Lower lobe of right lung (tissue), 2 donors: Measurements from ENCODE around the gene AIP. TPM values are rescaled to one million over a fixed set of nuclear protein-coding genes. Genes with fewer than 3 reads are reported as not detected.

Experiments
- ATAC-seq, 2 donors: fragments of 200-7000 bp; cut with Tn5 transposase; one replicate each; pipeline ENCODE4 v1.9.1; 2020 to 2022; ENCODE audit warnings: mild to moderate bottlenecking in 2 of 2, moderate library complexity in 2 of 2
- DNase-seq: peaks from one replicate; pipeline ENCODE4 v3.0.0-alpha.2; 2020
- H3K27ac ChIP-seq: fragments of 200-600 bp; one replicate; pipeline ENCODE4 v1.8.0; 2022
- H3K27me3 ChIP-seq: fragments of 200-600 bp; one replicate; pipeline ENCODE4 v1.8.0; 2022; ENCODE audit warnings: low read depth
- H3K36me3 ChIP-seq: fragments of 200-600 bp; one replicate; pipeline ENCODE4 v1.8.0; 2022; ENCODE audit warnings: mild to moderate bottlenecking
- H3K4me1 ChIP-seq: fragments of 200-600 bp; one replicate; pipeline ENCODE4 v1.8.0; 2022
- H3K4me3 ChIP-seq: fragments of 200-600 bp; one replicate; pipeline ENCODE4 v1.8.0; 2022; ENCODE audit warnings: mild to moderate bottlenecking
- H3K9me3 ChIP-seq: fragments of 200-600 bp; one replicate; pipeline ENCODE4 v1.8.0; 2022
- CTCF ChIP-seq: fragments of 200-600 bp; IDR thresholded peaks from one replicate; pipeline ENCODE4 v1.8.0; 2022; ENCODE audit warnings: antibody characterized with exemption, mild to moderate bottlenecking
- intact Hi-C: fragments of 100-400 bp; cut with DNase I; formaldehyde crosslinking; loops from one replicate; pipeline ENCODE4 v1.11.0; 2022
- total RNA-seq: library from RNA; stranded (reverse); fragmentation: NEBNext Ultra II Directional; extraction: Animal tissue kit (Norgen Biotek cat#: 25700); gene quantifications from one replicate; pipeline ENCODE4 v1.2.1, GENCODE V29; 2021
- donor health status: DM: no; HTN: yes; CAD: no; lungs with severe emphysema.

The AIP gene
- total RNA-seq, 1 donor from 2014 or later, result 85.2 TPM

- peaks cover 26% of the 10 kb centered on the region for H3K4me1 ChIP-seq
- H3K27ac ChIP-seq, result no peak overlapping the region
- intact Hi-C loops, result no loop called here
- no peak for TF ChIP-seq CTCF
- no peak for DNase-seq
- H3K36me3 ChIP-seq, result peaks cover 52% of the 10 kb centered on the region
- H3K9me3 ChIP-seq, result no peaks in the 10 kb centered on the region
- H3K4me3 ChIP-seq, result no peak overlapping the region
- ATAC-seq, result no peak
- no peaks in the 10 kb centered on the region for H3K27me3 ChIP-seq
These were observed 19.0 kb downstream of the AIP start for GRCh38 chr11:67501854-67502253.

DNA sequence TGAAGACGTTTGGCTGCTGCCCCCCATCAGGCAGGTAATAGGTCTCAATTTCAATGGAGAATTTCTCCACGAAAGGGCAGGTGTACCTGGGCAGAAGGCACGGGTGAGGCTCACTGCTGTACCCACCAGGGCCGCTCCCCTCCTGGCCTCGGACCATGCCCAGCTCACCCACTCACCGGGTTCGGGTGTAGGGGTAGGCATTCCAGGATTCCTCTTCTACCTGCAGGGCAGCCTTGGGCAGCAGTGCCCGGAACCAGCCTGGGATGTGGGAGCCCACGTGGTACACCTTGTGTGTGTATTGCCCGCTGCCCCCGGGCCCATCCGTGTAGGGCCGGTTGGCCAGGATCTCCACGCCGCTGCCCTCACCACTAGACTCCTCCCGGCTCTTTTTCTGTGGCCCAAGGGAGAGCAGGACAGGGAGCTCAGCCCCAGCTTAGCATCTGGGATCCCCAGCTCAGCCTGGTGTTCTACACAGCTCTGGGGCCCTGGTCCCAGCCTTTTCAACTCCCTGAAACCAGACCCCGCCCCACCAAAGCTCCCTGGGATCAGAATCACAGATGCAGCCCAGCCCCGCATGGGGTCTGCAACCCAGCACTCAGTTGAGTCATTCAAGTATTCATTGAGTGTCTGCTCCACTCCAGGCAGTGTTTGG is 19.6 kb downstream of the AIP start:
- peaks cover 52% of the 10 kb centered on the region for H3K36me3 ChIP-seq
- H3K4me3 ChIP-seq, result no peak overlapping the region
- intact Hi-C loops, result no loop called here
- no peaks in the 10 kb centered on the region for H3K9me3 ChIP-seq
- ATAC-seq (no peak), DNase-seq (no peak)
- TF ChIP-seq CTCF, result no peak
- H3K27ac ChIP-seq, result no peak overlapping the region
- no peaks in the 10 kb centered on the region for H3K27me3 ChIP-seq
- H3K4me1 ChIP-seq, result peaks cover 32% of the 10 kb centered on the region

- Histone ChIP-seq H3K27ac (no peak overlapping the region), H3K9me3 (no peaks in the 10 kb centered on the region), H3K27me3 (no peaks in the 10 kb centered on the region), H3K4me3 (peak overlapping the region; percentile 74), H3K4me1 (peaks cover 34% of the 10 kb centered on the region), H3K36me3 (peaks cover 42% of the 10 kb centered on the region)
- DNase-seq, result no peak
- no peak for ATAC-seq
- no peak for TF ChIP-seq CTCF
- intact Hi-C loops, result no loop called here
These were observed 20.5 kb downstream of the AIP start for GRCh38 chr11:67503119-67504004.

GRCh38 chr11:67504005-67504949 is 21.5 kb downstream of the AIP start:
- H3K4me1 ChIP-seq, result peaks cover 39% of the 10 kb centered on the region
- H3K27ac ChIP-seq, result peak overlapping the region; percentile 98
- intact Hi-C loops, result no loop called here
- H3K4me3 ChIP-seq, result peak overlapping the region; percentile 74
- H3K27me3 ChIP-seq, result no peaks in the 10 kb centered on the region
- ATAC-seq (no peak), DNase-seq (no peak)
- H3K9me3 ChIP-seq, result no peaks in the 10 kb centered on the region
- H3K36me3 ChIP-seq, result peaks cover 35% of the 10 kb centered on the region
- TF ChIP-seq CTCF, result no peak

DNA sequence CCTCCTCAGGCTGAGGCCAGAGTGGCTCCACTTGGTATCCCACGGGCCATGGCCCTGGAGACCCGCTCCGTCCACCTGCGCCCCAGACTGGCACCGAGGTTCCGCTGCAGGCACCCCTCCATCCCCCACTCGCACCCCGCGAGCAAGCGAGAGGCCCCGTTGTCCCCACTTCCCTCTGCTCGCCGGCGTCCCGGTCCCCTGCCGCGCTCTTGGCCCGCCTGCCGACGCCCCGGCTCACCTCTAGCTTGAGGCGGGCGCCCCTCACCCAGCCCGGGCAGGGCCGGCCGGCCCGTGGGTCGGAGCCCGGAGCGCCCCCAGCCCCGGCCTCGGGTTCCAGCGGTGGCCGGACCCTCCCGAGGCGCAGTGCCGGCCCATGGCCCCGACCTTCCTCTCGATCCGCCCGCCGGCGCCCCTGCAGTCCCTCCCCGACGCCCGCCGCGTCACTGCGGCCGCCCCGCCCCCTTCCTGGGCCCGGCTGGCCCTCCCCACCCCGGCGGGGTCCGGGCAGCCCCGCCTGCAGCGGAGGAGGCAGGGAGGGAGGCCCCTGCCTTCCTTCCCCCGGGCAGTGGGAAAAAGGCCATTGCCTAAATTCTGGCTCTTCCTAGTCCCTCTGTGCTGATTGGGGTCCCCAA is 22.2 kb downstream of the AIP start, which contains the start of gene PITPNM1:
Gene PITPNM1 (minus strand): TSS at position 414 of the 632 bp plus-strand sequence. CDS start 1,183 bp downstream, outside the sequence.
- TF ChIP-seq CTCF, result no peak

More for the DNA sequence above, 22.2 kb downstream of the AIP start, which contains the start of gene PITPNM1:
- DNase-seq, result peak; percentile 83
- Histone ChIP-seq H3K4me3 (peak within 1 kb of the TSS; percentile 74), H3K27me3 (no peaks in the 10 kb centered on the region), H3K36me3 (peaks cover 30% of the 10 kb centered on the region), H3K9me3 (no peaks in the 10 kb centered on the region), H3K27ac (peak within 1 kb of the TSS; percentile 98), H3K4me1 (peaks cover 39% of the 10 kb centered on the region)
- peak; percentile 57 for ATAC-seq
- intact Hi-C loops, result no loop called here
